ENCODE results near the gene C4orf51.

C4orf51 gene

GRCh38 chr4:145730026-145730425 lies 50.1 kb downstream of the C4orf51 start:
- Histone ChIP-seq H3K4me3 (ENCODE audit: low read depth, low read length) (no peak overlapping the region), H3K27me3 (no peaks in the 10 kb centered on the region), H3K9me3 (no peaks in the 10 kb centered on the region), H3K36me3 (no peaks in the 10 kb centered on the region), H3K4me1 (peaks cover 8% of the 10 kb centered on the region; the same call in 1 of the 2 replicates)
- TF ChIP-seq CTCF (IDR thresholded peaks at IDR 0.05; ENCODE audit: low read depth, low read length): no peak
- DNase-seq: no peak

- H3K36me3 ChIP-seq: no peaks in the 10 kb centered on the region
- H3K4me3 ChIP-seq (ENCODE audit: low read depth, low read length): no peak overlapping the region
- H3K9me3 ChIP-seq: no peaks in the 10 kb centered on the region
- H3K27me3 ChIP-seq: no peaks in the 10 kb centered on the region
- DNase-seq: peak; percentile 16
- no peak for TF ChIP-seq CTCF (IDR thresholded peaks at IDR 0.05; ENCODE audit: low read depth, low read length)
- H3K4me1 ChIP-seq: peaks cover 8% of the 10 kb centered on the region; the same call in 1 of the 2 replicates
Measured at GRCh38 chr4:145731028-145731427, 51.1 kb downstream of the C4orf51 start.

DNA sequence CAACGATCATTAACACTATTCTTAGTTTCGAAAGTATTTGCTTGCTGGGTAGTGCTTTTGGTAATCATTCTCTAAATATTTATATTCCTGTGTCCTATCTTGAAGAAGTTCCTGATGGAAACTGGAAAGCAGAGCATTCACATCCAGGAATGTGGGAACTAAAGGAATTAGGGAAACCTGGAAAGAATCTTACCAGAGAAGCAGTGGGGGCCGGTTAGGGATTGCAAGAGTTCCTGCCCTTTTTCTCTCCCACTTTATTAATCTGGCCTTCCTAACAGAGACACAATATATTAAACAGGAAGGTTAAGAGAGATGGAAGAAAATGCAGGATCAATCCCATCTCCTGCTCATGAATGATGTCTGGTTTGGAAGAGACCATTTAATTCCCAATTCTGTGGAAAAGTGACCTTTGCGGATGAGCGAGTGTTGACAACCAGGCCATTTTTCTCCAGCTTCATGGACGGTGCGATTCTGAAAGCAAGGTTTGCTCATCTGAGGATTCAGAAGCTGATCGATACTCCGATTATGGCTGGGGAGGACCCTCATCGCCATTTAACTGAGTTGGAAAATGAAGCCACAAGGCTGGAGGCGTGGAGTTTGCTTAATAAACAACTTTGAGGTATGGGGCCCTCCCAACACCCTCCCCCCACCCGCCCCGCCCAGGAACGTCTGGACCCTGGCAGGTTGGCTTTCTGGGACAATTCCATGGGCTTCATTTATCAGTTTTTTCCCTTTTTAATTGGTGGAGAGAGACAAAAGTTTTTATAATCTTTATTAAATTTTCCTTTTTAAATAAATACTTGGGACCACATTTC lies 52.3 kb downstream of the C4orf51 start:
- Histone ChIP-seq H3K9me3 (no peaks in the 10 kb centered on the region), H3K27me3 (no peaks in the 10 kb centered on the region), H3K4me1 (peaks cover 8% of the 10 kb centered on the region; the same call in 1 of the 2 replicates), H3K36me3 (no peaks in the 10 kb centered on the region), H3K4me3 (ENCODE audit: low read depth, low read length) (peak overlapping the region; percentile 63)
- no peak for TF ChIP-seq CTCF (IDR thresholded peaks at IDR 0.05; ENCODE audit: low read depth, low read length)
- no peak for DNase-seq

DNA sequence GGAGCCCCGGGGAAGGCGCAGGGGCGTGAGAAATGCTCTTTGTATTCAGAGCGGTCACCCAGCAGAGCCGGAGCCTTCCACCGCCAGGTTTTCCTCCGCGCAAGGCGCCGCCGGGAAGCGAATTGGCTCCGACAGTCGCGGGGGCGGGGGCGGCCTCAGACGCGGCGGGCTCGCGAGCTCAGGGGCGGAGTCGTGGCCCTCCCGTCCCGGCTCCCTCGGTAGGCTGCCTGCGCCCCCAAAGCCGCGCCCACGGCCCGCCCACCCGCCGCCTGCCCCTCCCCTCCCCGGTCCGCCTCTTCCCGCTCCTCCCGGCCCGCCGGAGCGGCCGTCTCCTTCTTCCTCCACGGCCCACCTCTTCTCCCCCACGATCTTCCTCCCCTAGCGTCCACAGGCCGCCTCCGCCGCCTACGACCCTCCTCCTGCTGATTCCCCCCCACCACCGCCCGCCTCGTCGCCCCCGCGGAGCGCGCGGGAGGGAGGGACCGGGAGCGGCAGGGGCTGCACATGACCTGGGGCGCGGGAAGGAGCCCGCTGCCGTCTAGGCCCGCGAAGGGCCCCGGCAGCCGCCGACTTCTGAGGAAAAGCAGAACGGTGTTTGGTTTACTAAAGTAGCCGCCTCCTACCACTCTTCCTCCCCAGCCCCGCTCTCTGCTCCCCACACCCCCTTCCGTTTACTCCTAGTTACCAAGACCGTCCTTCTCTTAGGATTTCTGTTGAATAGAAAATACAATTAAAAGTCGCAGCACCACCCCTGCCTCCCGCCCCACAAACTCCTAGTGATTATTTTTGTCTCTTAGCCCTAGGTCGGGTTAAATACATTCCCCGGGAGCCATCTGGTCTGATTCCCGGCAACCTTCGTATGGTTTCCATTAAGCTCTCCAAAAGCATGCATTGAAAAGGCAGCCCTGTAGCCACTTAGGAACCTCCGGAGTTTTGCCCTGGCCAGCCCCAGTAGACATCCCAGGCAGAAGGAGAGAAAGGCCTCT lies 53.2 kb downstream of the C4orf51 start:
- Histone ChIP-seq H3K4me1 (peaks cover 8% of the 10 kb centered on the region; the same call in 1 of the 2 replicates), H3K9me3 (no peaks in the 10 kb centered on the region), H3K36me3 (no peaks in the 10 kb centered on the region), H3K4me3 (ENCODE audit: low read depth, low read length) (peak overlapping the region; percentile 72), H3K27me3 (no peaks in the 10 kb centered on the region)
- TF ChIP-seq CTCF (IDR thresholded peaks at IDR 0.05; ENCODE audit: low read depth, low read length): no peak
- DNase-seq: peak; percentile 96

GRCh38 chr4:145734031-145734430 lies 54.1 kb downstream of the C4orf51 start:
- no peaks in the 10 kb centered on the region for H3K9me3 ChIP-seq
- no peak for TF ChIP-seq CTCF (IDR thresholded peaks at IDR 0.05; ENCODE audit: low read depth, low read length)
- no peaks in the 10 kb centered on the region for H3K27me3 ChIP-seq
- H3K4me3 ChIP-seq (ENCODE audit: low read depth, low read length): peak overlapping the region; percentile 72; the same call in 1 of the 2 replicates
- peaks cover 8% of the 10 kb centered on the region; the same call in 1 of the 2 replicates for H3K4me1 ChIP-seq
- no peak for DNase-seq
- H3K36me3 ChIP-seq: no peaks in the 10 kb centered on the region
